ENCODE measurements around the gene CTIF. TPM values are rescaled to one million over a fixed set of nuclear protein-coding genes. Genes with fewer than 3 reads are reported as not detected.

CTIF gene
- total and polyA plus RNA-seq, 2 experiments from 2014 or later = 8.6 to 14.4 TPM

DNA sequence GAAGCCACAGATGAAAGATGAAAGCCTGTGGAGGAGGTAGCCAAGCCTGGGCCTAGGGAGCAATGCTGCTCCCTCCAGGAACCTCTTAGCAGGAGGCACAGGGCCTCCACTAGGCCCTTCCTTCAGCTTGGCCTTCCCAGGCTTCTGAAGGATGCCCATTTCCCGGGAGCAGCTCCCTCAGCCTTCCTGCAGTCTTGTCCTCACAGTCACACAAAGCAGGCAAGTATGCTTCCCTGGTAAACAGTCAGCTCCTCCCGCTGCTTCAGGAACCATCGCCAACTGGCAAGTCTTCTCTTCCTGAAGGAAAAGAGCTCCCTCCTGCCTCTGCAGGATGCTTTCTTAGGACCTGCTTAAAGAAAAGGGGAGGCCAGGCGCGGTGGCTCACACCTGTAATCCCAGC, 358.7 kb downstream of the CTIF start (continued):
- TF ChIP-seq, protein P1, sequence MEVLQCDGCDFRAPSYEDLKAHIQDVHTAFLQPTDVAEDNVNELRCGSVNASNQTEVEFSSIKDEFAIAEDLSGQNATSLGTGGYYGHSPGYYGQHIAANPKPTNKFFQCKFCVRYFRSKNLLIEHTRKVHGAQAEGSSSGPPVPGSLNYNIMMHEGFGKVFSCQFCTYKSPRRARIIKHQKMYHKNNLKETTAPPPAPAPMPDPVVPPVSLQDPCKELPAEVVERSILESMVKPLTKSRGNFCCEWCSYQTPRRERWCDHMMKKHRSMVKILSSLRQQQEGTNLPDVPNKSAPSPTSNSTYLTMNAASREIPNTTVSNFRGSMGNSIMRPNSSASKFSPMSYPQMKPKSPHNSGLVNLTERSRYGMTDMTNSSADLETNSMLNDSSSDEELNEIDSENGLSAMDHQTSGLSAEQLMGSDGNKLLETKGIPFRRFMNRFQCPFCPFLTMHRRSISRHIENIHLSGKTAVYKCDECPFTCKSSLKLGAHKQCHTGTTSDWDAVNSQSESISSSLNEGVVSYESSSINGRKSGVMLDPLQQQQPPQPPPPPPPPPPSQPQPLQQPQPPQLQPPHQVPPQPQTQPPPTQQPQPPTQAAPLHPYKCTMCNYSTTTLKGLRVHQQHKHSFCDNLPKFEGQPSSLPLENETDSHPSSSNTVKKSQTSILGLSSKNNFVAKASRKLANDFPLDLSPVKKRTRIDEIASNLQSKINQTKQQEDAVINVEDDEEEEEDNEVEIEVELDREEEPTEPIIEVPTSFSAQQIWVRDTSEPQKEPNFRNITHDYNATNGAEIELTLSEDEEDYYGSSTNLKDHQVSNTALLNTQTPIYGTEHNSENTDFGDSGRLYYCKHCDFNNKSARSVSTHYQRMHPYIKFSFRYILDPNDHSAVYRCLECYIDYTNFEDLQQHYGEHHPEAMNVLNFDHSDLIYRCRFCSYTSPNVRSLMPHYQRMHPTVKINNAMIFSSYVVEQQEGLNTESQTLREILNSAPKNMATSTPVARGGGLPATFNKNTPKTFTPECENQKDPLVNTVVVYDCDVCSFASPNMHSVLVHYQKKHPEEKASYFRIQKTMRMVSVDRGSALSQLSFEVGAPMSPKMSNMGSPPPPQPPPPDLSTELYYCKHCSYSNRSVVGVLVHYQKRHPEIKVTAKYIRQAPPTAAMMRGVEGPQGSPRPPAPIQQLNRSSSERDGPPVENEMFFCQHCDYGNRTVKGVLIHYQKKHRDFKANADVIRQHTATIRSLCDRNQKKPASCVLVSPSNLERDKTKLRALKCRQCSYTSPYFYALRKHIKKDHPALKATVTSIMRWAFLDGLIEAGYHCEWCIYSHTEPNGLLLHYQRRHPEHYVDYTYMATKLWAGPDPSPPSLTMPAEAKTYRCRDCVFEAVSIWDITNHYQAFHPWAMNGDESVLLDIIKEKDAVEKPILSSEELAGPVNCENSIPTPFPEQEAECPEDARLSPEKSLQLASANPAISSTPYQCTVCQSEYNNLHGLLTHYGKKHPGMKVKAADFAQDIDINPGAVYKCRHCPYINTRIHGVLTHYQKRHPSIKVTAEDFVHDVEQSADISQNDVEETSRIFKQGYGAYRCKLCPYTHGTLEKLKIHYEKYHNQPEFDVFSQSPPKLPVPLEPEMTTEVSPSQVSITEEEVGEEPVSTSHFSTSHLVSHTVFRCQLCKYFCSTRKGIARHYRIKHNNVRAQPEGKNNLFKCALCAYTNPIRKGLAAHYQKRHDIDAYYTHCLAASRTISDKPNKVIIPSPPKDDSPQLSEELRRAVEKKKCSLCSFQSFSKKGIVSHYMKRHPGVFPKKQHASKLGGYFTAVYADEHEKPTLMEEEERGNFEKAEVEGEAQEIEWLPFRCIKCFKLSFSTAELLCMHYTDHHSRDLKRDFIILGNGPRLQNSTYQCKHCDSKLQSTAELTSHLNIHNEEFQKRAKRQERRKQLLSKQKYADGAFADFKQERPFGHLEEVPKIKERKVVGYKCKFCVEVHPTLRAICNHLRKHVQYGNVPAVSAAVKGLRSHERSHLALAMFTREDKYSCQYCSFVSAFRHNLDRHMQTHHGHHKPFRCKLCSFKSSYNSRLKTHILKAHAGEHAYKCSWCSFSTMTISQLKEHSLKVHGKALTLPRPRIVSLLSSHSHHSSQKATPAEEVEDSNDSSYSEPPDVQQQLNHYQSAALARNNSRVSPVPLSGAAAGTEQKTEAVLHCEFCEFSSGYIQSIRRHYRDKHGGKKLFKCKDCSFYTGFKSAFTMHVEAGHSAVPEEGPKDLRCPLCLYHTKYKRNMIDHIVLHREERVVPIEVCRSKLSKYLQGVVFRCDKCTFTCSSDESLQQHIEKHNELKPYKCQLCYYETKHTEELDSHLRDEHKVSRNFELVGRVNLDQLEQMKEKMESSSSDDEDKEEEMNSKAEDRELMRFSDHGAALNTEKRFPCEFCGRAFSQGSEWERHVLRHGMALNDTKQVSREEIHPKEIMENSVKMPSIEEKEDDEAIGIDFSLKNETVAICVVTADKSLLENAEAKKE (CRISPR knock-in tag; IDR thresholded peaks at IDR 0.05) = no peak
- no peak for TF ChIP-seq JUNB (IDR thresholded peaks at IDR 0.05; ENCODE audit: unreplicated experiment)
- TF ChIP-seq, protein P2, sequence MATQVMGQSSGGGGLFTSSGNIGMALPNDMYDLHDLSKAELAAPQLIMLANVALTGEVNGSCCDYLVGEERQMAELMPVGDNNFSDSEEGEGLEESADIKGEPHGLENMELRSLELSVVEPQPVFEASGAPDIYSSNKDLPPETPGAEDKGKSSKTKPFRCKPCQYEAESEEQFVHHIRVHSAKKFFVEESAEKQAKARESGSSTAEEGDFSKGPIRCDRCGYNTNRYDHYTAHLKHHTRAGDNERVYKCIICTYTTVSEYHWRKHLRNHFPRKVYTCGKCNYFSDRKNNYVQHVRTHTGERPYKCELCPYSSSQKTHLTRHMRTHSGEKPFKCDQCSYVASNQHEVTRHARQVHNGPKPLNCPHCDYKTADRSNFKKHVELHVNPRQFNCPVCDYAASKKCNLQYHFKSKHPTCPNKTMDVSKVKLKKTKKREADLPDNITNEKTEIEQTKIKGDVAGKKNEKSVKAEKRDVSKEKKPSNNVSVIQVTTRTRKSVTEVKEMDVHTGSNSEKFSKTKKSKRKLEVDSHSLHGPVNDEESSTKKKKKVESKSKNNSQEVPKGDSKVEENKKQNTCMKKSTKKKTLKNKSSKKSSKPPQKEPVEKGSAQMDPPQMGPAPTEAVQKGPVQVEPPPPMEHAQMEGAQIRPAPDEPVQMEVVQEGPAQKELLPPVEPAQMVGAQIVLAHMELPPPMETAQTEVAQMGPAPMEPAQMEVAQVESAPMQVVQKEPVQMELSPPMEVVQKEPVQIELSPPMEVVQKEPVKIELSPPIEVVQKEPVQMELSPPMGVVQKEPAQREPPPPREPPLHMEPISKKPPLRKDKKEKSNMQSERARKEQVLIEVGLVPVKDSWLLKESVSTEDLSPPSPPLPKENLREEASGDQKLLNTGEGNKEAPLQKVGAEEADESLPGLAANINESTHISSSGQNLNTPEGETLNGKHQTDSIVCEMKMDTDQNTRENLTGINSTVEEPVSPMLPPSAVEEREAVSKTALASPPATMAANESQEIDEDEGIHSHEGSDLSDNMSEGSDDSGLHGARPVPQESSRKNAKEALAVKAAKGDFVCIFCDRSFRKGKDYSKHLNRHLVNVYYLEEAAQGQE (IDR thresholded peaks at IDR 0.05; ENCODE audit: unreplicated experiment) = no peak

DNA sequence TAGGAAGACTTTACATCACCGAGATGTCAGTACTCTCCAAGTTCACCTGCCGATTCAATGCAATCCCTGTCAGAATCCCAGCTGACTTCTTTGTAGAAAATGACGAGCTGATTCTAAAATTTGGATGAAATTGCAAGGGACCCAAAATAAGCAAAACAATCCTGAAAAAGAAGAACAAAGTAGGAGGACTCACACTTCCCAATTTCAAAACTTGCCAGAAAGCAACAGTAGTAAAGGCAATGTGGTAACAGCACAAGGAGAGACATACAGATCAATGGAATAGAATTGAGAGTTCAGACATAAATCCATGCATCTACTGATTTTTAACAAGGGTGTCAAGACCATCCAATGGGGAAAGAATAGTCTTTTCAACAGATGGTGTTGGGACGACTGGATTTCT, 359.7 kb downstream of the CTIF start:
- H3K9me2 ChIP-seq (ENCODE audit: insufficient read depth) = no peaks in the 10 kb centered on the region
- H3K4me3 ChIP-seq = no peak overlapping the region
- no peak overlapping the region for H3K4me2 ChIP-seq
- Mint-ChIP-seq H3K9me3 (no peaks in the 10 kb centered on the region), H3K27ac (no peak overlapping the region), H3K4me1 (peaks cover 3% of the 10 kb centered on the region; the same call in 2 of the 3 replicates), H3K4me3 (no peak overlapping the region), H3K36me3 (ENCODE audit: low read depth) (no peaks in the 10 kb centered on the region), H3K27me3 (ENCODE audit: insufficient read depth, low read depth, poor library complexity) (no peaks in the 10 kb centered on the region)
- H3K4me1 ChIP-seq (ENCODE audit: insufficient read depth) = no peaks in the 10 kb centered on the region
- H3K79me2 ChIP-seq (replicated peaks; ENCODE audit: insufficient read depth) = no peaks in the 10 kb centered on the region
- H2AFZ ChIP-seq = no peak overlapping the region
- DNase-seq (ENCODE audit: low spot score) (no peak), ATAC-seq (no peak)
- no peaks in the 10 kb centered on the region for H3F3A ChIP-seq (replicated peaks; ENCODE audit: low read depth)
- no peak overlapping the region for H3K27ac ChIP-seq (ENCODE audit: low read depth)
- H3K36me3 ChIP-seq (ENCODE audit: insufficient read depth) = no peaks in the 10 kb centered on the region
- H3K27me3 ChIP-seq (ENCODE audit: insufficient read depth) = no peaks in the 10 kb centered on the region
- no peaks in the 10 kb centered on the region for H4K20me1 ChIP-seq (replicated peaks; ENCODE audit: insufficient read depth)
- TF ChIP-seq EZH2 (IDR thresholded peaks at IDR 0.05; ENCODE audit: low read depth, unreplicated experiment) = no peak
- no peak for TF ChIP-seq EZH2phosphoT487 (IDR thresholded peaks at IDR 0.05; ENCODE audit: unreplicated experiment)
- no peak for TF ChIP-seq NANOG (IDR thresholded peaks at IDR 0.05; ENCODE audit: borderline replicate concordance)
- TF ChIP-seq POLR2AphosphoS5 (IDR thresholded peaks at IDR 0.05; ENCODE audit: low read depth) = no peak
- TF ChIP-seq, protein P3, sequence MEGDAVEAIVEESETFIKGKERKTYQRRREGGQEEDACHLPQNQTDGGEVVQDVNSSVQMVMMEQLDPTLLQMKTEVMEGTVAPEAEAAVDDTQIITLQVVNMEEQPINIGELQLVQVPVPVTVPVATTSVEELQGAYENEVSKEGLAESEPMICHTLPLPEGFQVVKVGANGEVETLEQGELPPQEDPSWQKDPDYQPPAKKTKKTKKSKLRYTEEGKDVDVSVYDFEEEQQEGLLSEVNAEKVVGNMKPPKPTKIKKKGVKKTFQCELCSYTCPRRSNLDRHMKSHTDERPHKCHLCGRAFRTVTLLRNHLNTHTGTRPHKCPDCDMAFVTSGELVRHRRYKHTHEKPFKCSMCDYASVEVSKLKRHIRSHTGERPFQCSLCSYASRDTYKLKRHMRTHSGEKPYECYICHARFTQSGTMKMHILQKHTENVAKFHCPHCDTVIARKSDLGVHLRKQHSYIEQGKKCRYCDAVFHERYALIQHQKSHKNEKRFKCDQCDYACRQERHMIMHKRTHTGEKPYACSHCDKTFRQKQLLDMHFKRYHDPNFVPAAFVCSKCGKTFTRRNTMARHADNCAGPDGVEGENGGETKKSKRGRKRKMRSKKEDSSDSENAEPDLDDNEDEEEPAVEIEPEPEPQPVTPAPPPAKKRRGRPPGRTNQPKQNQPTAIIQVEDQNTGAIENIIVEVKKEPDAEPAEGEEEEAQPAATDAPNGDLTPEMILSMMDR (conservative IDR thresholded peaks at IDR 0.05; ENCODE audit: low read depth in 2 of 2) = no peak
- TF ChIP-seq CREB1 (CRISPR knock-in tag; IDR thresholded peaks at IDR 0.05; ENCODE audit: low read depth) = no peak
- TF ChIP-seq, protein P4, sequence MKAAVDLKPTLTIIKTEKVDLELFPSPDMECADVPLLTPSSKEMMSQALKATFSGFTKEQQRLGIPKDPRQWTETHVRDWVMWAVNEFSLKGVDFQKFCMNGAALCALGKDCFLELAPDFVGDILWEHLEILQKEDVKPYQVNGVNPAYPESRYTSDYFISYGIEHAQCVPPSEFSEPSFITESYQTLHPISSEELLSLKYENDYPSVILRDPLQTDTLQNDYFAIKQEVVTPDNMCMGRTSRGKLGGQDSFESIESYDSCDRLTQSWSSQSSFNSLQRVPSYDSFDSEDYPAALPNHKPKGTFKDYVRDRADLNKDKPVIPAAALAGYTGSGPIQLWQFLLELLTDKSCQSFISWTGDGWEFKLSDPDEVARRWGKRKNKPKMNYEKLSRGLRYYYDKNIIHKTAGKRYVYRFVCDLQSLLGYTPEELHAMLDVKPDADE (IDR thresholded peaks at IDR 0.05) = no peak
- TF ChIP-seq ZNF331 (CRISPR knock-in tag; IDR thresholded peaks at IDR 0.05; ENCODE audit: low read depth) = no peak
- no peak for TF ChIP-seq JUNB (IDR thresholded peaks at IDR 0.05; ENCODE audit: unreplicated experiment)
- TF ChIP-seq STAT1 (IDR thresholded peaks at IDR 0.05; ENCODE audit: unreplicated experiment) = no peak
